DND-41 (cell line): Measurements from ENCODE around the gene ATP2A2.

ENCODE experiments used
- CTCF ChIP-seq: IDR thresholded peaks from 2 replicates; pipeline ENCODE4 v1.5.1; 2012; ENCODE audit warnings: borderline replicate concordance, low read length, moderate library complexity, mild to moderate bottlenecking; ENCODE audit not compliant: poor library complexity, severe bottlenecking; ENCODE audit errors: extremely low read depth
- EZH2 ChIP-seq: IDR thresholded peaks from 3 replicates; pipeline ENCODE4 v1.6.1; 2012; ENCODE audit warnings: borderline replicate concordance, low read depth, mild to moderate bottlenecking, moderate library complexity, low read length, inconsistent platforms; ENCODE audit not compliant: severe bottlenecking

DNA sequence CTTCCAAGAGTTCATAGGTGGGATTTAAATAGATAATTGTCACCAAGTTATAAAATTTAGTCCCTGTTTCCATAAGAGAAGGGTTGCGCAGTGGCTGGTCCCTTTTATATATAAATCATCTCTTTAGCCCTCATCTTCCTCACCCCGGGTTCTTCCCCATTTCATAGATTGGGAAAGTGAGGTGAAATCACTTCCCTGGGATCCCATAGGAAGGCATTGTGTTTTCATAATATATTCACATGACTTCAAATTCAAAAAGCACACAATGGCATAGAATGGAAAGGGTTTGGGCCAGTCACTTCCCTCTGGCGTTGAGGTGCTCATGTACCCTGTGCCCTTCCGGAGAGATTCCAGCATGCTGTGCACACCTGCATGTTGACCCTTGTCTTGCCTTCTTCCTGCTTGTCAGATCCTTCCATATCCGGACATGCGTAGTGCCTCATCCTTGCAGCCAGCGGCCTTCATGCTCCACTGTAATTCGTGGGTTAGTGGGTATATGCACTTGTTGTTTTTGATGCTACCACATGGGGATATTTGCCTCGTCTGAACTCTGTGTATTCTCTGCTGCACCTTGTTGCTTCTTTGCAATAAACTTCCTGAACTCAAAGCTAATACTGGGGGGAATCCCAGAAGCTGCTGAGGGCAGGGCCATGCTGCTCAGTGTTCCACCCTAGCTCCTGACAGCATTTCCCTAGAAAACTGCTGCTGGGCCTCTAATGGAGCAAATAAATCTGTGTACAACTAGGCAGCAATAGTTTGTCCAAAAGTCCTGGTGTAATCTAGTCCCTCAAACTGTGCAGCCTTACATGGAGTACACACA, 62.9 kb downstream of the ATP2A2 start:
- no peak for TF ChIP-seq CTCF
- TF ChIP-seq EZH2 = no peak
